Progenitor cell of endocrine pancreas (in vitro differentiated cells): ENCODE data around the gene SLC39A1. TPM values are rescaled to one million over a fixed set of nuclear protein-coding genes. Genes with fewer than 3 reads are reported as not detected.

ENCODE experiments used
- DNase-seq: peaks from one replicate; pipeline ENCODE4 v3.0.0; 2021; ENCODE audit warnings: low spot score; ENCODE audit not compliant: unreplicated experiment
- H3K27ac Mint-ChIP-seq: 2 replicates; pipeline ENCODE4 v1.8.0; 2021; ENCODE audit warnings: mild to moderate bottlenecking, moderate library complexity, mixed read lengths
- H3K27me3 Mint-ChIP-seq: 2 replicates; pipeline ENCODE4 v1.8.0; 2021; ENCODE audit warnings: mixed read lengths
- H3K36me3 Mint-ChIP-seq: 2 replicates; pipeline ENCODE4 v1.8.0; 2022; ENCODE audit warnings: mixed read lengths; ENCODE audit not compliant: insufficient read depth
- H3K4me1 Mint-ChIP-seq: 2 replicates; pipeline ENCODE4 v1.8.0; 2021; ENCODE audit warnings: low read depth, mixed read lengths
- H3K4me3 Mint-ChIP-seq: 2 replicates; pipeline ENCODE4 v1.8.0; 2021; ENCODE audit warnings: low read depth, mild to moderate bottlenecking, moderate library complexity, mixed read lengths
- H3K9me3 Mint-ChIP-seq: 2 replicates; pipeline ENCODE4 v1.8.0; 2021; ENCODE audit warnings: low read depth, mixed read lengths
- CTCF ChIP-seq: fragments of 200-600 bp; sonication (generic); IDR thresholded peaks from one replicate; pipeline ENCODE4 v1.5.0; 2021; ENCODE audit warnings: antibody characterized with exemption, mild to moderate bottlenecking; ENCODE audit not compliant: unreplicated experiment
- total RNA-seq: library from RNA; stranded (reverse); gene quantifications from 2 replicates; pipeline ENCODE4 v1.2.1, GENCODE V29; 2021

Gene SLC39A1
- total RNA-seq, 1 donor from 2014 or later = 70.6 TPM

GRCh38 chr1:153958961-153959260, 4.4 kb downstream of the SLC39A1 start:
- DNase-seq = no peak
- Mint-ChIP-seq H3K9me3 (no peaks in the 10 kb centered on the region), H3K27ac (peak overlapping the region; percentile 99), H3K36me3 (peaks cover 10% of the 10 kb centered on the region), H3K4me3 (peak overlapping the region; percentile 99), H3K27me3 (no peaks in the 10 kb centered on the region), H3K4me1 (peaks cover 44% of the 10 kb centered on the region)
- TF ChIP-seq CTCF = no peak

DNA sequence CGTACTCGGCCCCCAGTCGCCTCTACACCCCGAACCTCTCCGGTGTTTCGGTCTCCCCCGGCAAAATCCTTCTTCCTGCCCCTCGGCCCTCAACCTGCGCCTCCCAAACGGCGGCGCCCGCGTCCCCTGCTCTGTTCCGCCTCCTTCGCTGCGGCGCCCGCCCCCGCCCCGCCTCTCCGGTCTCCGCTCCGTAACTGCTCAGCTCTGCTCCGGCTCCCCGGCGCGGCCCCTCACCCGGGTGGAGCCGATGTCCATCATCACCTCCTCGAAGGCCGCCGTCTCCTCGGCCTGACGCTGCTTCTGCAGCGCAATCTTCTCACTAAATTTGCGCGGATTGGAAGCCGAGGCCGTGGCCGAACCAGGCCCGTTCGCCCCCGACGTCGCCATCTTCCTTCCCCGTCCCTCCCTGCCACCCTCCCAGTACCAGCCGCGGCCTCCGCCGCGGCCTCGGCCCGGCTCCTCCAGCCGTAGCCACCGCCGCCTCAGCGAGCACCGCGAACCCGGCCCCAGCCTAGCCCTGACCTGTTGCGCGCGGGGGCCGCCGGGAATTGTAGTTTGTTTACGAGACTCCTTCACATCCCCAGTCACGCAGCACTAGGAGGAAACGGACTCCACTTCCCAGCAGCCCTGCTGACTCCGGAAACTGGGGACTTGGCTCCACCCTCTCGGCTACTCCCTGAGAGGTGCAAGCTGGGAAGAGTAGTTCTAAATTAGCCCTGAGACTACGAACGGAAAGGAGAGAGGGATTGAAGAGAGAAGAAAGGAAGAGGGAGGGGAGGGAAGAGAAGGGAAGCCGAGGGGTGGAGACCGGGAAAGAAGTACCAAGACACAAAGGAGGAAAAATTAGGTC, 5.0 kb downstream of the SLC39A1 start, which contains the start of gene CRTC2:
Gene CRTC2, minus strand, starts transcription at position 502 of the 850 bp plus-strand sequence. Its CDS starts 115 bp downstream, at position 387.
- Mint-ChIP-seq H3K27me3 (no peaks in the 10 kb centered on the region), H3K27ac (peak within 1 kb of the TSS; percentile 99), H3K4me1 (peaks cover 40% of the 10 kb centered on the region), H3K4me3 (peak within 1 kb of the TSS; percentile 99), H3K9me3 (no peaks in the 10 kb centered on the region), H3K36me3 (peaks cover 10% of the 10 kb centered on the region)
- no peak for TF ChIP-seq CTCF
- peak; percentile 94 for DNase-seq

DNA sequence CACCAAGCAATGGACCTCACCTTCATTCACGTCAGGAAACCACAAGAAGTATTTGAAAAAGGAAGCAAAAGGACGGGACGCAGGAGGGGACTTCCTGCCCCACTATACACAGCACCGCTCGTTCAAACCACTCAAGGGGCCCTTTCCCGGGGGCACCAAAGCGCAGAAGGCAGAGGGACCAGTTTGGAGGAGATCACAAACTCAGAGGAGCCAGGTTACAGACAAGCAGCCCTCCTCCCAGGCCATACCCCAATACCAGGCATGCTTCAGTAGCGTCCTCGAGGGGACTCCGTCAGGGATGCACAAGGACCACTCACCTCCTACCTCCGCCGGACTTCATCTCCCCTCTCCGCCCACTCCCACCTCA, 5.6 kb downstream of the SLC39A1 start:
- Mint-ChIP-seq H3K36me3 (peaks cover 10% of the 10 kb centered on the region), H3K4me1 (peaks cover 39% of the 10 kb centered on the region), H3K27ac (peak overlapping the region; percentile 99), H3K4me3 (peak overlapping the region; percentile 99), H3K27me3 (no peaks in the 10 kb centered on the region), H3K9me3 (no peaks in the 10 kb centered on the region)
- no peak for DNase-seq
- no peak for TF ChIP-seq CTCF

GRCh38 chr1:153956997-153957715, 6.2 kb downstream of the SLC39A1 start:
- no peak for TF ChIP-seq CTCF
- H3K27me3 Mint-ChIP-seq = no peaks in the 10 kb centered on the region
- peaks cover 10% of the 10 kb centered on the region for H3K36me3 Mint-ChIP-seq
- no peak for DNase-seq
- H3K4me1 Mint-ChIP-seq = peaks cover 34% of the 10 kb centered on the region
- H3K4me3 Mint-ChIP-seq = peak overlapping the region; percentile 99
- H3K9me3 Mint-ChIP-seq = no peaks in the 10 kb centered on the region
- H3K27ac Mint-ChIP-seq = peak overlapping the region; percentile 99

- TF ChIP-seq CTCF = no peak
- Mint-ChIP-seq H3K9me3 (no peaks in the 10 kb centered on the region), H3K4me3 (no peak overlapping the region), H3K27me3 (no peaks in the 10 kb centered on the region), H3K27ac (peak overlapping the region; percentile 12), H3K36me3 (peaks cover 8% of the 10 kb centered on the region), H3K4me1 (peaks cover 22% of the 10 kb centered on the region)
- DNase-seq = no peak
Observed at GRCh38 chr1:153954826-153955225, 8.5 kb downstream of the SLC39A1 start.
